Measurements from ENCODE around the gene AK1. TPM values are rescaled to one million over a fixed set of nuclear protein-coding genes. Genes with fewer than 3 reads are reported as not detected.
A peak's percentile ranks its signal among the peaks of the same experiment; 100 is the strongest.

Gene AK1
- total RNA-seq, 1 experiment from 2014 or later, result 75.9 TPM

DNA sequence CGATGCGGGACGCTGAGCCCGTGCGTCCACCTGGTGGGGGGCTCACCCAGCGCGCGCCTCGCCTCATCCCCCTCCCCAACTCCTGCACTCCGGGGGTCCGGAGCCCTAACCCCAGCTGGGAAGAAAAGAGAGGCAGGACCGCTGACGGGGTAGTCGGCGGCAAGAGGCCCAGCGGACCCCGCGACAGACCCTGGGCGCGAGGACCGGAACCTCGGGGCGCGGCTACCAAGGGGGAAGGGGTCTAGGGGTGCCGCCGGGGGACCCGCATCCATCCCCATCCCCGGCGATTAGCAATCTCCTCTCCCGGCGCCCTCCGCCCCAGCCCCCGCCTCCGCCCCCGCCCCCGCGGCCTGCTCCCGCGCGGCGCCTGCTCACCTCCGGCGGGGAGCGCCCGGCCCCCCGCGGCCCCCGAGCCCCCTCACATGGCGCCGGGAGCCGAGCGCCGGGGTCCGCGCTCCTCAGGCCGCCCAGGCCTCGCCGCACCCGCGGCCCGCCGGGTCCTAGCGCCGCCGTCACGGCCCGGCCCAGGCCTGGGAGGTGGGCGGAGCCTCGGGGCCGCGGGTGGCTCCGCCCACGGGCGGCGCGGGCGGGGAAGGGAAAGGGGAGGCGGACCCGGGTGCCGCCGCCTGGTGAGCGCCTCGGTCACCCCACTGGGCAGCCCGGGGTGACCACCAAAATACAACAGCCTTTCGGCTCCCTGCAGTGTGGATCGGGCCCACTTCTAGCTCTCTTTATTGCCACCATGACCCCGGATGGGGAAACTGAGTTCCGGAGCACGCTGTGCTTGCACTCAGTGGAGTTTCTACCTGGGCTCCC lies 21.9 kb upstream of the AK1 start, which contains the start of gene ST6GALNAC6:
Gene ST6GALNAC6, minus strand, starts transcription at position 476 of the 816 bp plus-strand sequence. CDS start 1,622 bp downstream, outside the sequence.
- POLR2A ChIA-PET, result interaction anchor here (0.7 to 3.2 kb wide), 13 partner anchors 10 to 291 kb away, joined by 3 to 35 read pairs (median 4); partner anchors contain the start of genes AK1, CDK9, ST6GALNAC4 and TOR2A
- Mint-ChIP-seq H3K27me3 (ENCODE audit: insufficient read depth, unreplicated experiment) (no peaks in the 10 kb centered on the region), H3K27ac (ENCODE audit: low read depth, unreplicated experiment) (peak within 1 kb of the TSS; percentile 80), H3K4me3 (ENCODE audit: unreplicated experiment) (peak within 1 kb of the TSS; percentile 77), H3K36me3 (ENCODE audit: insufficient read depth, unreplicated experiment) (peaks cover 13% of the 10 kb centered on the region), H3K4me1 (ENCODE audit: insufficient read depth, unreplicated experiment) (peaks cover 9% of the 10 kb centered on the region), H3K9me3 (ENCODE audit: unreplicated experiment) (no peaks in the 10 kb centered on the region)
- BruUV-seq (replicated peaks), result no TSS peak
- TF ChIP-seq, protein P1, sequence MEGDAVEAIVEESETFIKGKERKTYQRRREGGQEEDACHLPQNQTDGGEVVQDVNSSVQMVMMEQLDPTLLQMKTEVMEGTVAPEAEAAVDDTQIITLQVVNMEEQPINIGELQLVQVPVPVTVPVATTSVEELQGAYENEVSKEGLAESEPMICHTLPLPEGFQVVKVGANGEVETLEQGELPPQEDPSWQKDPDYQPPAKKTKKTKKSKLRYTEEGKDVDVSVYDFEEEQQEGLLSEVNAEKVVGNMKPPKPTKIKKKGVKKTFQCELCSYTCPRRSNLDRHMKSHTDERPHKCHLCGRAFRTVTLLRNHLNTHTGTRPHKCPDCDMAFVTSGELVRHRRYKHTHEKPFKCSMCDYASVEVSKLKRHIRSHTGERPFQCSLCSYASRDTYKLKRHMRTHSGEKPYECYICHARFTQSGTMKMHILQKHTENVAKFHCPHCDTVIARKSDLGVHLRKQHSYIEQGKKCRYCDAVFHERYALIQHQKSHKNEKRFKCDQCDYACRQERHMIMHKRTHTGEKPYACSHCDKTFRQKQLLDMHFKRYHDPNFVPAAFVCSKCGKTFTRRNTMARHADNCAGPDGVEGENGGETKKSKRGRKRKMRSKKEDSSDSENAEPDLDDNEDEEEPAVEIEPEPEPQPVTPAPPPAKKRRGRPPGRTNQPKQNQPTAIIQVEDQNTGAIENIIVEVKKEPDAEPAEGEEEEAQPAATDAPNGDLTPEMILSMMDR (IDR thresholded peaks at IDR 0.05; ENCODE audit: unreplicated experiment), result no peak
- intact Hi-C loops (cut with micrococcal nuclease), result no loop called here
- CTCF ChIA-PET, result interaction anchor here (0.5 to 1.3 kb wide), 7 partner anchors 11 to 279 kb away, joined by 3 to 4 read pairs (median 3); no protein-coding TSS in a partner anchor
- peak; percentile 68 for DNase-seq (ENCODE audit: unreplicated experiment)

DNA sequence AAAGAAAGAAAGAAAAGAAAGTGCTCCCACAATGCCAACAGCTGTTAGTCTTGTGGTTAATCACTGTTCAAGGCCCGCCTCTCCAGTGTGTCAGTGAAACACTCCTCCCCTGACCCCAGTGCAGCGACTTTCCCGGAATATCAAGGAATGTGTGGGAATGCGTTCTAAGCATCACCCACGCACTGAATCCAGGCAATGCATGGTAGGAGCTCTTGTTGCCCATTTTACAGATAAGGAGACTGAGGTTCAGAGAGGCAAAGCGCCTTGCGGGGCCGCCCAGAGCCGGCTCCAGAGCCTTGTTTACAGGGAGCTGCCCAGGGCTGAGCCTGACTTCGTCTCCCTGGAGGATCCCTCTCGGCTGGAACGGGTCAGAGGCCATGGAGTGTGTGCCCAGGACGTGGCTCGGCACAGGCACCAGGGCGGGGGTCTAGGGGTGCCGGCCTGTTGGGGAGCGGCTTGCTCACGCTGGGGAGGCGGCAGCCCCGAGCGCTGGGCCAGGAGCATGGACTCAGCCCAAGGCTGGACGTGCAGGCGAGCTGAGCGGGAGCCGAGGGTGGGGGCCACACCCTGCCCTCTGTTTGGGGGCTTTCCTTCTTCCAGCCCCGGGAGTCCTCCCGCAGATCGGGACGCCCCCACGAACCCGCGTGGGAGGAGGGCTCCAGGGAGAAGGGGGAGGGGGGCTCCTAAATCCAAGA lies 21.1 kb upstream of the AK1 start:
- H3K4me3 Mint-ChIP-seq (ENCODE audit: unreplicated experiment), result peak overlapping the region; percentile 77
- intact Hi-C loops (cut with micrococcal nuclease), result no loop called here
- H3K4me1 Mint-ChIP-seq (ENCODE audit: insufficient read depth, unreplicated experiment), result peaks cover 9% of the 10 kb centered on the region
- POLR2A ChIA-PET, result interaction anchor here (0.7 to 3.2 kb wide), 12 partner anchors 9 to 290 kb away, joined by 3 to 35 read pairs (median 4); partner anchors contain the start of genes CDK9, ST6GALNAC4 and TOR2A
- CTCF ChIA-PET, result interaction anchor here (0.7 kb wide), 1 partner anchor 16 kb away, joined by 3 read pairs; no protein-coding TSS in a partner anchor
- TF ChIP-seq, protein P1 (IDR thresholded peaks at IDR 0.05; ENCODE audit: unreplicated experiment), result no peak
- no peaks in the 10 kb centered on the region for H3K9me3 Mint-ChIP-seq (ENCODE audit: unreplicated experiment)
- peak overlapping the region; percentile 80 for H3K27ac Mint-ChIP-seq (ENCODE audit: low read depth, unreplicated experiment)
- no TSS peak for BruUV-seq (replicated peaks)
- DNase-seq (ENCODE audit: unreplicated experiment), result peak; percentile 66
- no peaks in the 10 kb centered on the region for H3K27me3 Mint-ChIP-seq (ENCODE audit: insufficient read depth, unreplicated experiment)
- H3K36me3 Mint-ChIP-seq (ENCODE audit: insufficient read depth, unreplicated experiment), result peaks cover 20% of the 10 kb centered on the region

DNA sequence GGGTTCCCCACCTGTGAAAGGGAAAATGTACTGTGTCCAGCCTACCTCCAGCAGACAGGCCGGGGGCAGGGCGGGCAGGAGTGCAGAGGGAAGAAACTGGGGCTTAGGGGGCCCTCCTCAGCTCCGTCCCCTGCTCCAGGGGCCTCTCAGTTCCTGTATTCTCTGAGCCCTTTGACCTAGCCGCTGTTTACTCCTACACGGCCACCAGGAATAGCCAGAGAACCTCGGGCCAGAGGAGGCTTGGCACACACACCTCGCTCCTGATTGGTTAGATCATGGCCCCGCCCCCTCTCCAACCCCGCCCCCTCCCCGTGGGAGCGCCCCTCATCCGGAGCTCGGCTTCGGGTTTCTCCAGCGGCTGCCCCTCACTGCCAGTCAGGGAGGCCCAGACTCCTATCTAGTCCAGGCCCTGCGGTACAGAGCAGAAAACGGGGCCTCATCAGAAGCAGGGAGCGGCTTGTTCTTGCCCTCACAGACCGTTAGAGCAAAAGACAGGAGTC lies 19.8 kb upstream of the AK1 start:
- no TSS peak for BruUV-seq (replicated peaks)
- intact Hi-C loops (cut with micrococcal nuclease), result no loop called here
- DNase-seq (ENCODE audit: unreplicated experiment), result no peak
- POLR2A ChIA-PET, result no interaction called here
- TF ChIP-seq, protein P1 (IDR thresholded peaks at IDR 0.05; ENCODE audit: unreplicated experiment), result no peak
- Mint-ChIP-seq H3K36me3 (ENCODE audit: insufficient read depth, unreplicated experiment) (peaks cover 33% of the 10 kb centered on the region), H3K9me3 (ENCODE audit: unreplicated experiment) (no peaks in the 10 kb centered on the region), H3K27ac (ENCODE audit: low read depth, unreplicated experiment) (no peak overlapping the region), H3K4me3 (ENCODE audit: unreplicated experiment) (no peak overlapping the region), H3K4me1 (ENCODE audit: insufficient read depth, unreplicated experiment) (peaks cover 9% of the 10 kb centered on the region), H3K27me3 (ENCODE audit: insufficient read depth, unreplicated experiment) (no peaks in the 10 kb centered on the region)
- CTCF ChIA-PET, result interaction anchor here (0.5 kb wide), 1 partner anchor 12 kb away, joined by 3 read pairs; no protein-coding TSS in a partner anchor
